Measurements from ENCODE around the gene AGPAT3. TPM values are rescaled to one million over a fixed set of nuclear protein-coding genes. Genes with fewer than 3 reads are reported as not detected.
"Not testable (repeated sequence)": the region's sequence is repeated elsewhere in the genome, so short reads cannot be mapped to it uniquely, and the experiment has no call there.

Gene AGPAT3
- total RNA-seq, 4 donors from 2014 or later = 31.7 to 35.7 (median 33.0) TPM

DNA sequence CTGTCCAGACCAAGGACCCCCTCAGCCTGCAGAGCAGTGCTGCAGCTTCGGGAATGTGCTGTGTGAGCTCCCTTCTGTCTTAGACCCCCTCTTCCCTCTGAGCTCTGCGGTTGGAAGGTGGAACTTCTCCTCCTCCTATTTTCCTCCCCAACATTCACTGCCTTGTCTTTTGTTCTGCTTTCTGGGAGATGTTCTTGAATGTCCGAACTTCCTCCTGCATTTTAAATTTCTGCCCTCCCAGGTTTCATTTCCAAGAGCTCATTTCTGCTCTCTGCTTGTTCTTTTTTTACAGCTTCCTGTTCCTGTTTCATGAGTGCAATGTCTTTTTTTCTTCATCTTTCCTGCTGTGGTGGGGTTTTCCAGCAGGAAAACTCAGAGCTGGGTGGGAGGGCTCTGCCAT lies 46.3 kb upstream of the AGPAT3 start:
- intact Hi-C loops (cut with DNase I) = no loop called here

DNA sequence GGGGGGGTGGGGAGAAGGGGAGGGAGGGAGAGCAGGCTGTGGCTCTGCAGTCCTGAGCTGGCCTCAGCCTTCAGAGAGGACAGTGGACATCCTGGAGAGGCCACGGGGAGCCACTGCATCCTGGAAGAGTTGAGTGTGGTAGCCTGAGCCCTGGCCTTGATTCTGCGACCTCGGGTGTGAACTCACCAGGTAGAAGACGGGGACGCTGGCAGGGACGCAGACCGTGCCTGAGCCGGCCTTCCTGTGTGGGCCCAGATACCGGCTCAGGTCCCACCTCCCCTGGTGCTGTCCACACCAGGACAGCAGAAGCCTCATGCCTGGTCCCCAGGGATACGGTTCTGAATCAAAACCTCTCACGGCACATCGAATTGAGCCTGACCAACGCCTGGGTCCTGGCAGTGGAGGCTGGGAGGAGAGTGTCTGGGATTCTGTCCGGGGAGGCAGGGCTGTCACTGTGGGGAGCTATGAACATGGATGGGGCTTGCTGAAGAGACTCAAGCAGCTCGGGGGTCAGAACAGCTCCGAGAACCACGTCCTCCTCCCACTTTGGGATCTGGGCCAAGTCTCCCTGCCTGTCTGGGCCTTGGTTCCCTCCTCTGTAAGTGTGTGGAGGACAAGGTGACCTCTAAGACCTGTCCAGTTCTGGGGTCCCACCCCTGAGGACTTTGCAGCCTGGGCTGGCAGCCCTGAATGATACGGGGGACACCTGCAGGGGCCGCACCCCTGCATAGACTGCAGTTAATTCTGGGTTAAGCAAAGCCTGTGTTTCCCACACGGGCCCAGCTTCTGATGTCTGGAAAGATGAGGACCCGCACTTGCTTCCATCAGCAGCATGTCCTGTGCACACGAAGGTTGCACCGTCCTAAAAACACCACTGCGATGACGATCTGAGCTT lies 45.3 kb upstream of the AGPAT3 start:
- H3K4me1 ChIP-seq = peaks cover 0 to 30% (median 5%) of the 10 kb centered on the region in 3 donors
- intact Hi-C loops (cut with DNase I) = loop anchor here (10.0 kb wide), 1 partner anchor 55 kb away; no protein-coding TSS in a partner anchor
- no peak overlapping the region for H3K4me3 ChIP-seq
- TF ChIP-seq, protein P1, sequence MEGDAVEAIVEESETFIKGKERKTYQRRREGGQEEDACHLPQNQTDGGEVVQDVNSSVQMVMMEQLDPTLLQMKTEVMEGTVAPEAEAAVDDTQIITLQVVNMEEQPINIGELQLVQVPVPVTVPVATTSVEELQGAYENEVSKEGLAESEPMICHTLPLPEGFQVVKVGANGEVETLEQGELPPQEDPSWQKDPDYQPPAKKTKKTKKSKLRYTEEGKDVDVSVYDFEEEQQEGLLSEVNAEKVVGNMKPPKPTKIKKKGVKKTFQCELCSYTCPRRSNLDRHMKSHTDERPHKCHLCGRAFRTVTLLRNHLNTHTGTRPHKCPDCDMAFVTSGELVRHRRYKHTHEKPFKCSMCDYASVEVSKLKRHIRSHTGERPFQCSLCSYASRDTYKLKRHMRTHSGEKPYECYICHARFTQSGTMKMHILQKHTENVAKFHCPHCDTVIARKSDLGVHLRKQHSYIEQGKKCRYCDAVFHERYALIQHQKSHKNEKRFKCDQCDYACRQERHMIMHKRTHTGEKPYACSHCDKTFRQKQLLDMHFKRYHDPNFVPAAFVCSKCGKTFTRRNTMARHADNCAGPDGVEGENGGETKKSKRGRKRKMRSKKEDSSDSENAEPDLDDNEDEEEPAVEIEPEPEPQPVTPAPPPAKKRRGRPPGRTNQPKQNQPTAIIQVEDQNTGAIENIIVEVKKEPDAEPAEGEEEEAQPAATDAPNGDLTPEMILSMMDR (IDR thresholded peaks at IDR 0.05) = no peak
- no peak overlapping the region for H3K27ac ChIP-seq
- 89 to 94% methylated on average over 13 to 20 of the region's 25 CpGs for WGBS, 2 donors
- DNase-seq = no peak
- no peaks in the 10 kb centered on the region for H3K27me3 ChIP-seq
- no peaks in the 10 kb centered on the region for H3K36me3 ChIP-seq
- H3K9me3 ChIP-seq = peaks cover 0 to 7% (median 0%) of the 10 kb centered on the region in 3 donors

More for the DNA sequence above, 46.3 kb upstream of the AGPAT3 start:
- Histone ChIP-seq H3K4me1 (peaks cover under 1 to 31% (median 10%) of the 10 kb centered on the region in 3 donors), H3K27me3 (no peaks in the 10 kb centered on the region), H3K27ac (no peak overlapping the region), H3K4me3 (no peak overlapping the region), H3K36me3 (no peaks in the 10 kb centered on the region), H3K9me3 (peaks cover 0 to 7% (median 0%) of the 10 kb centered on the region in 3 donors)
- no peak for DNase-seq
- WGBS, 2 donors = 68 to 81% methylated on average over 3 of the region's 3 CpGs
- TF ChIP-seq POLR2A (IDR thresholded peaks at IDR 0.05) = no peak
- TF ChIP-seq, protein P1 (IDR thresholded peaks at IDR 0.05) = no peak

DNA sequence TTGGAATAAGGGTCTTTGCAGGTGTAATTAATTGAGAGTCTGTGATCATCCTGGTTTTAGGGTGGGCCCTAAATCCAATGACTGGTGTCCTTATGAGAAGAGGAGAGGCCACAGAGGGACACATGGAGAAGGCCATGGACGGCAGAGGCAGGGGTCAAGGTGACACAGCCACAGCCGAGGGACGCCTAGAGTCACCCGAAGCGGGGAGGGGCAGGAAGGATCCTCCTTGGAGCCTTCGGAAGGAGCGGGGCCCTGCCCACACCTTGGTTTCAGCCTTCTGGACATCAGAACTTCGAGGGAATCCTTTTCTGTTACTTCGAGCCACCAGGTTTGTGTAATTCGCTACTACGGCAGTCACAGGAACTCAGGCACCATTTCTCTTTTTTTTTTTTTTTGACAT lies 44.6 kb upstream of the AGPAT3 start:
- peaks cover 0 to 30% (median 3%) of the 10 kb centered on the region in 3 donors for H3K4me1 ChIP-seq
- intact Hi-C loops (cut with DNase I) = loop anchor here (10.0 kb wide), 1 partner anchor 54 kb away; no protein-coding TSS in a partner anchor
- H3K9me3 ChIP-seq = peaks cover 0 to 7% (median 0%) of the 10 kb centered on the region in 3 donors
- no peaks in the 10 kb centered on the region for H3K36me3 ChIP-seq
- H3K4me3 ChIP-seq = no peak overlapping the region
- H3K27ac ChIP-seq = no peak overlapping the region
- no peaks in the 10 kb centered on the region for H3K27me3 ChIP-seq
- DNase-seq = no peak
- TF ChIP-seq, protein P1 (IDR thresholded peaks at IDR 0.05) = no peak
- TF ChIP-seq POLR2A (IDR thresholded peaks at IDR 0.05) = no peak
- 89 to 97% methylated on average over 11 of the region's 11 CpGs for WGBS, 2 donors

DNA sequence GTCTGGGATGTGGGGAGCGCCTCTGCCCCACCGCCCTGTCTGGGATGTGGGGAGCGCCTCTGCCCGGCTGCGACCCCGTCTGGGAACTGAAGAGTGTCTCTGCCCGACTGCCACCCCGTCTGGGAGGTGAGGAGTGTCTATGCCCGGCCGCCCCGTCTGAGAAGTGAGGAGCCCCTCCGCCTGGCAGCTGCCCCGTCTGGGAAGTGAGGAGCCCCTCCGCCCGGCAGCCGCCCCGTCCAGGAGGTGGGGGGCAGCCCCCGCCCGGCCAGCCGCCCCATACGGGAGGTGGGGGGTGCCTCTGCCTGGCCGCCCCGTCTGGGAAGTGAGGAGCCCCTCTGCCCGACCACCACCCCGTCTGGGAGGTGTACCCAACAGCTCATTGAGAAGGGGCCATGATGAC lies 42.9 kb upstream of the AGPAT3 start:
- intact Hi-C loops (cut with DNase I) = loop anchor here (10.0 kb wide), 1 partner anchor 53 kb away; no protein-coding TSS in a partner anchor
- H3K27ac ChIP-seq, H3K36me3 ChIP-seq, H3K9me3 ChIP-seq, H3K27me3 ChIP-seq, H3K4me3 ChIP-seq, DNase-seq: not testable (repeated sequence)
- peaks cover 0 to 38% (median 3%) of the 10 kb centered on the region in 3 donors for H3K4me1 ChIP-seq
- 100% methylated on average over 1 of the region's 25 CpGs; no CpG with 5 or more reads in 1 of the 2 donors for WGBS, 2 donors

DNA sequence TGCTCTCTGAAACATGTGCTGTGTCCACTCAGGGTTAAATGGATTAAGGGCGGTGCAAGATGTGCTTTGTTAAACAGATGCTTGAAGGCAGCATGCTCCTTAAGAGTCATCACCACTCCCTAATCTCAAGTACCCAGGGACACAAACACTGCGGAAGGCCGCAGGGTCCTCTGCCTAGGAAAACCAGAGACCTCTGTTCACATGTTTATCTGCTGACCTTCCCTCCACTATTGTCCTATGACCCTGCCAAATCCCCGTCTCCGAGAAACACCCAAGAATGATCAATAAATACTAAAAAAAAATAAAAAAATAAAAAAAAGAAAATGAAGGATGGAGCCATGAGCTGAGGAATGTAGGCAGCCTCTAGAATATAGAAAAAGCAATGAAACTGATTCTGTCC lies 42.3 kb upstream of the AGPAT3 start:
- no CpG with 5 or more reads among the region's 5 CpGs for WGBS, 2 donors
- not testable (repeated sequence) for H3K27me3 ChIP-seq, H3K27ac ChIP-seq, H3K36me3 ChIP-seq, H3K9me3 ChIP-seq, DNase-seq, H3K4me3 ChIP-seq
- intact Hi-C loops (cut with DNase I) = loop anchor here (10.0 kb wide), 1 partner anchor 52 kb away; no protein-coding TSS in a partner anchor
- H3K4me1 ChIP-seq = peaks cover 0 to 32% (median 3%) of the 10 kb centered on the region in 3 donors

Measured in esophagus squamous epithelium (tissue), 5 donors.